Activated T-helper 1 cell treated with anti-CD3 and anti-CD28 coated beads, Interleukin-12 subunit alpha, Interleukin-12 subunit beta, Interleukin-2, Interleukin-4 antibody, amounts not matched to agents 30 ng/mL and 10 ng/mL and 1 ng/mL, durations not matched to agents 14 hours and 24 hours and 36 hours (primary cell): Measurements from ENCODE around the gene PLEKHG5. TPM values are rescaled to one million over a fixed set of nuclear protein-coding genes. Genes with fewer than 3 reads are reported as not detected.
"Not testable (repeated sequence)": the region's sequence is repeated elsewhere in the genome, so short reads cannot be mapped to it uniquely, and the experiment has no call there.

Experiments used
- DNase-seq: peaks from one replicate; pipeline ENCODE4 v3.0.0; 2021; ENCODE audit warnings: low spot score
- H3K27ac Mint-ChIP-seq: one replicate; pipeline ENCODE4 v1.8.0; 2021; ENCODE audit warnings: mild to moderate bottlenecking, mixed read lengths
- H3K27me3 Mint-ChIP-seq: one replicate; pipeline ENCODE4 v1.8.0; 2022; ENCODE audit warnings: mild to moderate bottlenecking, moderate library complexity, mixed read lengths; ENCODE audit not compliant: insufficient read depth
- H3K36me3 Mint-ChIP-seq: one replicate; pipeline ENCODE4 v1.8.0; 2021; ENCODE audit warnings: low read depth, mixed read lengths
- H3K4me1 Mint-ChIP-seq: one replicate; pipeline ENCODE4 v1.8.0; 2021; ENCODE audit warnings: low read depth, mixed read lengths
- H3K4me3 Mint-ChIP-seq: one replicate; pipeline ENCODE4 v1.8.0; 2021; ENCODE audit warnings: mild to moderate bottlenecking, moderate library complexity, mixed read lengths
- H3K9me3 Mint-ChIP-seq: one replicate; pipeline ENCODE4 v1.8.0; 2021; ENCODE audit warnings: mixed read lengths
- intact Hi-C: fragments of 100-400 bp; cut with micrococcal nuclease; formaldehyde crosslinking; loops from one replicate; pipeline ENCODE4 v1.15.1; 2024
- total RNA-seq: library from RNA; stranded (reverse); gene quantifications from 2 replicates; pipeline ENCODE4 v1.2.3, GENCODE V29; 2022

Gene PLEKHG5
- total RNA-seq, 1 donor from 2014 or later, result 1.8 TPM

GRCh38 chr1:6497867-6498575 is 6.6 kb upstream of the PLEKHG5 start:
- DNase-seq, result no peak
- intact Hi-C loops, result no loop called here
- Mint-ChIP-seq H3K9me3 (no peaks in the 10 kb centered on the region), H3K36me3 (no peaks in the 10 kb centered on the region), H3K4me3 (peak overlapping the region; percentile 66), H3K27ac (no peak overlapping the region), H3K4me1 (no peaks in the 10 kb centered on the region), H3K27me3 (peaks cover 30% of the 10 kb centered on the region)

- Mint-ChIP-seq H3K9me3 (no peaks in the 10 kb centered on the region), H3K36me3 (no peaks in the 10 kb centered on the region), H3K27me3 (peaks cover 30% of the 10 kb centered on the region), H3K4me3 (peak overlapping the region; percentile 66), H3K27ac (no peak overlapping the region), H3K4me1 (no peaks in the 10 kb centered on the region)
- intact Hi-C loops, result no loop called here
- DNase-seq, result peak; percentile 25
These were observed 5.9 kb upstream of the PLEKHG5 start for GRCh38 chr1:6497215-6497866.

GRCh38 chr1:6496890-6497214 is 5.4 kb upstream of the PLEKHG5 start:
- DNase-seq, result no peak
- H3K9me3 Mint-ChIP-seq, result no peaks in the 10 kb centered on the region
- H3K4me1 Mint-ChIP-seq, result peaks cover under 1% of the 10 kb centered on the region
- H3K4me3 Mint-ChIP-seq, result no peak overlapping the region
- H3K27ac Mint-ChIP-seq, result no peak overlapping the region
- H3K36me3 Mint-ChIP-seq, result no peaks in the 10 kb centered on the region
- H3K27me3 Mint-ChIP-seq, result peaks cover 30% of the 10 kb centered on the region
- intact Hi-C loops, result no loop called here

- H3K9me3 Mint-ChIP-seq, result no peaks in the 10 kb centered on the region
- DNase-seq, result no peak
- intact Hi-C loops, result no loop called here
- H3K27me3 Mint-ChIP-seq, result peaks cover 28% of the 10 kb centered on the region
- peaks cover 6% of the 10 kb centered on the region for H3K4me1 Mint-ChIP-seq
- no peak overlapping the region for H3K27ac Mint-ChIP-seq
- peak overlapping the region; percentile 26 for H3K4me3 Mint-ChIP-seq
- H3K36me3 Mint-ChIP-seq, result peaks cover 2% of the 10 kb centered on the region
These were observed 4.9 kb upstream of the PLEKHG5 start for GRCh38 chr1:6496365-6496721.

GRCh38 chr1:6495540-6496364 is 4.3 kb upstream of the PLEKHG5 start:
- peaks cover 9% of the 10 kb centered on the region for H3K4me1 Mint-ChIP-seq
- peaks cover 23% of the 10 kb centered on the region for H3K27me3 Mint-ChIP-seq
- no peak for DNase-seq
- intact Hi-C loops, result no loop called here
- H3K4me3 Mint-ChIP-seq, result peak overlapping the region; percentile 26
- no peaks in the 10 kb centered on the region for H3K9me3 Mint-ChIP-seq
- H3K36me3 Mint-ChIP-seq, result peaks cover 2% of the 10 kb centered on the region
- no peak overlapping the region for H3K27ac Mint-ChIP-seq

- peaks cover 9% of the 10 kb centered on the region for H3K4me1 Mint-ChIP-seq
- H3K9me3 Mint-ChIP-seq, result no peaks in the 10 kb centered on the region
- no peak overlapping the region for H3K4me3 Mint-ChIP-seq
- H3K27me3 Mint-ChIP-seq, result peaks cover 23% of the 10 kb centered on the region
- H3K27ac Mint-ChIP-seq, result no peak overlapping the region
- DNase-seq, result no peak
- intact Hi-C loops, result no loop called here
- peaks cover 2% of the 10 kb centered on the region for H3K36me3 Mint-ChIP-seq
These were observed 3.6 kb upstream of the PLEKHG5 start for GRCh38 chr1:6495041-6495441.

GRCh38 chr1:6494627-6495026 is 3.2 kb upstream of the PLEKHG5 start:
- peaks cover 2% of the 10 kb centered on the region for H3K36me3 Mint-ChIP-seq
- H3K4me3 Mint-ChIP-seq, result no peak overlapping the region
- intact Hi-C loops, result loop anchor here (5.0 kb wide), 1 partner anchor 133 kb away; no protein-coding TSS in a partner anchor
- no peak for DNase-seq
- peaks cover 23% of the 10 kb centered on the region for H3K27me3 Mint-ChIP-seq
- H3K27ac Mint-ChIP-seq, result no peak overlapping the region
- peaks cover 9% of the 10 kb centered on the region for H3K4me1 Mint-ChIP-seq
- H3K9me3 Mint-ChIP-seq, result no peaks in the 10 kb centered on the region

GRCh38 chr1:6493834-6494223 is 2.4 kb upstream of the PLEKHG5 start:
- H3K36me3 Mint-ChIP-seq, DNase-seq, H3K4me3 Mint-ChIP-seq, H3K9me3 Mint-ChIP-seq, H3K27ac Mint-ChIP-seq, H3K4me1 Mint-ChIP-seq: not testable (repeated sequence)
- intact Hi-C loops, result loop anchor here (5.0 kb wide), 1 partner anchor 133 kb away; no protein-coding TSS in a partner anchor
- H3K27me3 Mint-ChIP-seq, result peaks cover 21% of the 10 kb centered on the region

GRCh38 chr1:6491966-6492365 is 499 bp upstream of the PLEKHG5 start:
- Mint-ChIP-seq H3K27ac (peak overlapping the region; percentile 68), H3K36me3 (peaks cover 2% of the 10 kb centered on the region), H3K4me3 (peak overlapping the region; percentile 85), H3K27me3 (peaks cover 21% of the 10 kb centered on the region), H3K4me1 (peaks cover 9% of the 10 kb centered on the region), H3K9me3 (no peaks in the 10 kb centered on the region)
- no peak for DNase-seq
- intact Hi-C loops, result loop anchor here (5.0 kb wide), 1 partner anchor 135 kb away; no protein-coding TSS in a partner anchor

GRCh38 chr1:6491081-6491449 is 402 bp downstream of the PLEKHG5 start:
- no peak for DNase-seq
- Mint-ChIP-seq H3K36me3 (peaks cover 2% of the 10 kb centered on the region), H3K4me1 (peaks cover 16% of the 10 kb centered on the region), H3K4me3 (peak overlapping the region; percentile 85), H3K27ac (peak overlapping the region; percentile 68), H3K9me3 (no peaks in the 10 kb centered on the region), H3K27me3 (peaks cover 20% of the 10 kb centered on the region)
- intact Hi-C loops, result loop anchor here (5.0 kb wide), 1 partner anchor 136 kb away; no protein-coding TSS in a partner anchor

- peak overlapping the region; percentile 48 for H3K27ac Mint-ChIP-seq
- H3K36me3 Mint-ChIP-seq, result peaks cover 2% of the 10 kb centered on the region
- intact Hi-C loops, result loop anchor here (5.0 kb wide), 1 partner anchor 137 kb away; no protein-coding TSS in a partner anchor
- peaks cover 25% of the 10 kb centered on the region for H3K27me3 Mint-ChIP-seq
- no peaks in the 10 kb centered on the region for H3K9me3 Mint-ChIP-seq
- peaks cover 16% of the 10 kb centered on the region for H3K4me1 Mint-ChIP-seq
- DNase-seq, result peak; percentile 54
- peak overlapping the region; percentile 85 for H3K4me3 Mint-ChIP-seq
These were observed 1.0 kb downstream of the PLEKHG5 start for GRCh38 chr1:6490181-6491080.

GRCh38 chr1:6489799-6490180 is 1.7 kb downstream of the PLEKHG5 start:
- peak; percentile 79 for DNase-seq
- H3K27ac Mint-ChIP-seq, result peak overlapping the region; percentile 48
- peaks cover 16% of the 10 kb centered on the region for H3K4me1 Mint-ChIP-seq
- H3K4me3 Mint-ChIP-seq, result peak overlapping the region; percentile 85
- intact Hi-C loops, result loop anchor here (5.0 kb wide), 1 partner anchor 138 kb away; no protein-coding TSS in a partner anchor
- peaks cover 25% of the 10 kb centered on the region for H3K27me3 Mint-ChIP-seq
- H3K9me3 Mint-ChIP-seq, result no peaks in the 10 kb centered on the region
- peaks cover 2% of the 10 kb centered on the region for H3K36me3 Mint-ChIP-seq
